NCI-H1048 (cell line): ENCODE results near the gene ROBO1.
A peak's percentile ranks its signal among the peaks of the same experiment; 100 is the strongest.

Experiments
- DNase-seq: peaks from one replicate; lab custom pipeline; 2025; lab: John Stamatoyannopoulos, UW

ROBO1 gene

GRCh38 chr3:79066481-79066880 is 701.3 kb downstream of the ROBO1 start:
- no peak for DNase-seq

DNA sequence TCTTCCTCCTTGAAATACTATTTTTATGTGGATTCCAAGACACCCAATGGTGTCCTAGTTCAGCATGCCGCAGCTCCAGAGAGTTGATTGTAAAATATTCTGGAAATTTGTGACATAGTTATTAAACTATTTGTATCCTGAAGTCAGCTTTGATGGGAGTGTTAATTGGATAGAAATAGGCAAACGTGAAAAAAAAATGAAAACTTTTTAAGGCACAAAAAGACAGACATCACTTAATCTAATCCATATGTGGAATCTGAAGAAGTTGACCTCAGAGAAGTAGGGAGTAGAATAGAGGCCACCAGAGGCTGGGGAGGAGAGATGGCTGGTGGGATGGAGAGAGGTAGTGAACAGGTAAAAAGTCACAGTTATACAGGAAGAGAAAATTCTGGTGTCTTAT is 704.2 kb downstream of the ROBO1 start:
- DNase-seq: no peak

DNA sequence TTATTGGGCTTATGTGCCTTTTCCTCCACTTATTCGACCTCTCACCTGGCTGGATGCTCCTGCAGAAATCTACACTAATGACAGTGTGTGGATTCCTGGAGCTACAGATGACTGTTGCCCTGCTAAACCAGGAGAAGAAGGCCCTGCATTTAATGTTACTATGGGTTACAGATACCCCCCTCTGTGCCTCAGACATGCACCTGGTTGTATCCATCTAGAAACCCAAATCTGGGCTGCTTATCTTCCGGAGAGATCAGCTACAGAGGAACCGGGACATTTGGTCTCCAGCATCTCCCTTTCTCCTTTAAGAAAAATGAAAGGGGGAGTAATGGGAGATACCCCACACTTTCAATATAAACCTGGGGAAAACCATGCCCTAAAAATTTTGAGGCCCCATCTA is 710.0 kb downstream of the ROBO1 start:
- DNase-seq: no peak

GRCh38 chr3:79056498-79056897 is 711.3 kb downstream of the ROBO1 start:
- DNase-seq: no peak

GRCh38 chr3:79052054-79052681 is 715.6 kb downstream of the ROBO1 start:
- DNase-seq: no peak

GRCh38 chr3:79047581-79047980 is 720.2 kb downstream of the ROBO1 start:
- DNase-seq: no peak

DNA sequence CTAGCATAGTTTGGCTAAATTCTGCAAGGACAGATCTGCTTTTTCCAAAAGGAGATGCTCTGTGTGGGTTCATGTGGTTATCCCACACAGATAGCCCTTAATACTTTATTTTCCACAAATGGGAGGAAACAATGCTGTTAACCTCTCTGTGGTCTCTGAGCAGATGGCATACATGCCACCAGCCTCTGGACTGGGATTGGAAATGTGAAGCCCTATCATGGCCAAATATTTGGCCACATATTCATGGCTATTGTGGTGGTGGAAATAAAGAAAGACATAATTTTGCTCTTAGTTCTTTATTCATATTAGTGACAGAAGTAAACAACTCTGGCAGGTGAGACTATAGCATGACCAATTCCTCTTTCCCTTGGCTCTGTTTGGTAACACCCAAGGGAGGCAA is 726.2 kb downstream of the ROBO1 start:
- DNase-seq: no peak

GRCh38 chr3:79040701-79041100 is 727.1 kb downstream of the ROBO1 start:
- DNase-seq: no peak

GRCh38 chr3:79040091-79040490 is 727.7 kb downstream of the ROBO1 start:
- no peak for DNase-seq

DNA sequence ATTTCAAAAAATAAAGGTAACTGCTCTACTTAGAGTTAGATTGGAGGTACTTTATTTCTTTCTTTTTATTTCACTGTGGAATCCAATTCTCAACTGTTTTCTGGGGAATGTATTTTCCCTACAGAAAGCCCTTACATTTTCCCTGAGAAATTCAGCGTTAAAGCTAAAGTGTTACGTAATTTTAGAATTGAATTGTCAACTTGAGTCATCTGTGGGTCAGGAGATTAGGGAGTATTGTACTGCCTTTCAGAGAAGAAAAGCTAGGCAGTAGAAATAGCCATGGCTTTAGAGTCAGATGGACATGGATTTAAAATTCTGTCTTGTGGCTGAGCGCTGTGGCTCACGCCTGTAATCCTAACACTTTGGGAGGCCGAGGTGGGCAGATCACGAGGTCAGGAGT is 728.6 kb downstream of the ROBO1 start:
- no peak for DNase-seq

DNA sequence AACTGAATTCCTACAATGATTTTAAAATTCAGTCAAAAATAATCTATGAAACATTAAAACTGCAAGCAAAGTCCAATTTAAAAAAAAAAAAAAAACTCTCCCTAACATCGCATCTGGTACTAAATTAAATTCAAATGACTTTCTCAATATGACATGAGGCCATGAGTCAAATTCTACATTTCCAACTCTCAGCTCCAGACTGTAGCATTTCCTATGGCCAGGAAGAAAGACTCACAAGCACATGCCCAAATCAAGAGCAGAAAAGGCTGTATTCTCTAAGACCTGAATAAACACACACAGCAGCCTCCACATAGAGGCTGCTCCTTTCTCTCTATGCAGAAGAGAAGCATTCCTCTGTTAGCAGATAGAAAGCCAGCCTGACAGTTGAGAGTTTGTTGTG is 729.2 kb downstream of the ROBO1 start:
- no peak for DNase-seq

DNA sequence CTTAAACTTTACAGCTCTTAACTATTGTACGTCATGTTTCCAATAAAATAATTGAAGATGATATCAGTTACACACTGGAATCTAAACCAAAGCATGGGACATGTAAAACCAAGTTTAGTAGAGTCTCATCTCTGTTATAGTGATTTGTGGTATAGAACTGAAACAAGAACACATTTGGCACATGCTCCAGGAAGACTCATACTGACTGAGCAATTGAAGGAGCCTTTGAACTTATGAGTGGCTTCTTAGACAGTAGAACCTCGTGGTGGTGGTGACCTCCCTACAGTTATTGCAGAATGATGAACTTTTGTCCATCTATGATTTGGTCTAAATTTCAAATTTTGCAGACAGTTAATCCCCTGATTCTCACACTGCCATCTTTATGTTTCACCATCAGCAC is 729.7 kb downstream of the ROBO1 start:
- DNase-seq: no peak

- DNase-seq: peak; percentile 42
Observed at GRCh38 chr3:79032686-79033318, 735.0 kb downstream of the ROBO1 start.

GRCh38 chr3:79030157-79030556 is 737.6 kb downstream of the ROBO1 start:
- DNase-seq: no peak

GRCh38 chr3:79028916-79029315 is 738.9 kb downstream of the ROBO1 start:
- DNase-seq: no peak

GRCh38 chr3:79027593-79027992 is 740.2 kb downstream of the ROBO1 start:
- no peak for DNase-seq

DNA sequence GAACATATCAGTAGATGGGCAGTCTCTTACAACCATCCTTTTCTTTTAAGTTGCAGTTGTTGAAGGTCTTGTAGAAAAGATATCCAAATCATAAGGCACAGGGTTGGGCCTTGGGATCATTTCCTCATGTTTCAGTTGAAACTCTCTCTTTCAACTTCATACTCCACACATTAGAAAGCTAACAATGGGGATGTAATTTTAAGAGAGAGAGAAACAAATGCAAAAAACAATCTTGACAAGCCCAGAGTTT is 747.9 kb downstream of the ROBO1 start:
- no peak for DNase-seq

DNA sequence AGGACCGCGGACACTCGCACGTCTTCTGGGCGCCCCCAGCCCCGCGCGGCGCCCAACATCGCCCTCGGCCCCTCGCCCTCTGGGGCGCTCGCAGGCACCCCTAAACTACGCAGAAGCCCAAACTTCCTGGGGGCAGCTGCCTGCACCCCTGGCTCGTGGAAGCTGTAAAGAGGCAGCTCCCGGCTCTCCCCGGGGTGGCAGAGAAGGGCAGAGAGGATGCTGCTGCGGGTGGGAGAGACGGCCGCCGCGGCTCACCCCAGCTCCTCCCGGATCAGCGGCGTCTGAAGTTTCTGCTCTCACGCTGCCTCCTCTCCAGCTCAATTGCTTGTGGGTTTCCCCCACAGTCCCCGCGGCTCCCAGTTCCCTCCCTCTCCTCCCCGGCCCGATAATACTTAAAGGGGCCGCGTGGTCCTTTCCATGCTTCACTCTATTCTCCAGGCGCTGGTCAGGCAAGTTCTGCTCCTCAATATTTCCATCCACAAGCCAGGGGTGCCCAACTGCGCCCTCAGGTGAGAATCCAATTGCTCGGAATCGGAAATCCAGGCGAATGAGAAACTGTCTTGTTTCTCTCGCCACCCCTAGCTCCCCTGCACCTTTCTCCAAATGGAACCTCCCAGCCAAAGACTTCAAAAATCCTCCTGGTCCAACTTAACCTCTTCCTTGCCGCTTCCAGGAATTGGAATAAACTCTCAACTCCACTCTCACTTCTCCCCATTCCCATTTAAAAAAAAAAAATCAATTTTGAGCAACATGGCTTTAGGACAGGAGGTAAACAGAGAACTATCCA is 748.5 kb downstream of the ROBO1 start:
- peak; percentile 94 for DNase-seq

GRCh38 chr3:79018671-79019136 is 749.1 kb downstream of the ROBO1 start:
- no peak for DNase-seq

GRCh38 chr3:79018265-79018664 is 749.5 kb downstream of the ROBO1 start:
- no peak for DNase-seq

DNA sequence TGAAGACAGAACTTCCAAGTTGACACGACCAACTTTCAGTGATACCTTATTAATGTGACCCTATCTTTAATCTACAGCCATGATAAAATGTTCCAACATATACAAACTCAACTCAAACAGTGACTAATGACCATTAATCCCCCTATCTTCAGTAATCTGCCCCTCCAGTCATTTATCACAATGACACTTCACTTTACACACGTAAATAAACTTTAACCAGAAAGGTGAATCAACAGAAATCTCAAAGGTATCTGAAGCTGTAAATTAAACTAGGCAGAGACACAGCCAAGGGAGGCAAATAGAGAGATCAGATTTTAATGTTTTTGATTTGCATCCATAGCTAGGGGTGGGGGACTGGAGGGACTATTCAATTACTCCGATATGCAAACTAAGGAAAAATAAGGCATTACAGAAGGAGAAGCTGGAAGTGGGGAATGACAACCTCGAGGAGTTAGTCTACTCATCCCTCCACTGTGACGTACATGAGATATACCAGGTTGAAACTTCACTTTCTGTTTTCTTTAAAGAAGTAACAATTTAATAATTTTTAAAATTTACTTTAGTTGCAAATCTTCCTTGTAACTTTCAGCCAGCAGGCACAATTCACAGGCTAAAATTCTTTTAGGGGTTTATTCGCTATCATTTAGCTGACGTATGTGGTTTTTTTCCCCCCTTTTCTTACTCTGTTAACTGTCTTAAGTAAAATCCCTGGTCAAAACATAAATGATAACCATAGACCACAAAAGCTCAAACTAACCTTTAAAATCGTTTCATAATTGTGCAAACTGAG is 751.0 kb downstream of the ROBO1 start:
- peak; percentile 25 for DNase-seq

DNA sequence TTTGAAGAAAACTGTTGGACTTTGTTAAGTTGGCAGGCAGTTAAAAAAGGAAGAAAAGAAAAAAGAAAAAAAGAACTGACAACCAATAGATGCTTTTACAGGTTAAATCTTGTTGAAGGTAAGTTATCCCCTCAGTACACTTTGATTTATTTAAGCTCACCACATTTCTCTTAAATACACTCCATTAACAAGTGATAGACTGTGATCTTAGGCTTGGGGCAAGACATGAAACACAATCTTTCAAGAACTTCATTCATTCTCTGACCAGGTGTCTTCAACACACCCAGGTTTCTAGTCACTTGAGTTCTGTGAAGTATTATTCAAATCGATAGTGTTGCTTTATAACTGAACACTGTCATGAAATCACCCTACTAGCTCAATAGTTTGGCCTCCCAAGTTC is 751.9 kb downstream of the ROBO1 start:
- no peak for DNase-seq

DNA sequence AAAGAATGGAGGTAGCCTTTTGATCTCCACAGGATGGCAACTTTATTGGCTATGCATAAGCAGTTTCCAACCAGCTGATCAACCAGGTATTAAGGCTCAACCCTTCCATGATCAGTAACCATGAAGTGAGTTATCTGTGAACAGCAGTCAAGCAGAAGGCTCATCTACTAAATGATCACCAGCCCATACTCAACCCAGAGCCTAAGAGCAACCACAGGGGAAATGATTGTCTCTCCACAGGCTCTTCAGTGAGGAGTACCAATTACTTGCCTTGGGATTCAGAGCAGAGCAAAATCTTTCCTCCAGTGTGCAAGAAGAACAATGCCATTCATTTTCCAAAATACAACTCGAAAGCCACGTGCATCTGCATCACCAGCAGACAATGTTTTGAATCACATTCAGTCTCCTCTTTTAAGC is 754.8 kb downstream of the ROBO1 start:
- no peak for DNase-seq
